Activated CD4-positive, alpha-beta T cell treated with anti-CD3 and anti-CD28 coated beads, Interleukin-2, amount 50 U/mL, for 48 hours (primary cell): Measurements from ENCODE around the gene TNS3.
"Not testable (repeated sequence)": the region's sequence is repeated elsewhere in the genome, so short reads cannot be mapped to it uniquely, and the experiment has no call there.

Source experiments
- DNase-seq, 2 experiments: peaks; one replicate each; pipeline ENCODE4 v3.0.0-alpha.2; 2020

The TNS3 gene

GRCh38 chr7:47581804-47582763 is at the start of gene TNS3:
Gene TNS3 (minus strand): TSS chr7:47582111. CDS start chr7:47439636, 142,475 bp downstream.
- no peak for DNase-seq

- no peak for DNase-seq
Measured at GRCh38 chr7:47631711-47632110, 49.8 kb upstream of the TNS3 start.

GRCh38 chr7:47627580-47628283 is 45.8 kb upstream of the TNS3 start:
- no peak for DNase-seq

GRCh38 chr7:47625861-47626715 is 44.2 kb upstream of the TNS3 start:
- DNase-seq = no peak

- DNase-seq = no peak
Measured at GRCh38 chr7:47624689-47625088, 42.8 kb upstream of the TNS3 start.

GRCh38 chr7:47622946-47623640 is 41.2 kb upstream of the TNS3 start:
- no peak for DNase-seq

- DNase-seq = no peak
Measured at GRCh38 chr7:47622586-47622945, 40.7 kb upstream of the TNS3 start.

GRCh38 chr7:47621979-47622561 is 40.2 kb upstream of the TNS3 start:
- DNase-seq = no peak

GRCh38 chr7:47621347-47621746 is 39.4 kb upstream of the TNS3 start:
- DNase-seq = no peak

- no peak for DNase-seq
Measured at GRCh38 chr7:47619806-47620205, 37.9 kb upstream of the TNS3 start.

- DNase-seq = no peak
Measured at GRCh38 chr7:47617131-47617530, 35.2 kb upstream of the TNS3 start.

- no peak for DNase-seq
Measured at GRCh38 chr7:47614450-47614849, 32.5 kb upstream of the TNS3 start.

GRCh38 chr7:47611045-47611511 is 29.2 kb upstream of the TNS3 start:
- no peak for DNase-seq

- DNase-seq = no peak
Measured at GRCh38 chr7:47610506-47611044, 28.7 kb upstream of the TNS3 start.

GRCh38 chr7:47609803-47610452 is 28.0 kb upstream of the TNS3 start:
- no peak for DNase-seq

GRCh38 chr7:47606593-47607046 is 24.7 kb upstream of the TNS3 start:
- not testable (repeated sequence) for DNase-seq

GRCh38 chr7:47605816-47606575 is 24.1 kb upstream of the TNS3 start:
- no peak for DNase-seq

GRCh38 chr7:47604496-47604890 is 22.6 kb upstream of the TNS3 start:
- no peak for DNase-seq

GRCh38 chr7:47603514-47604255 is 21.8 kb upstream of the TNS3 start:
- DNase-seq = not testable (repeated sequence)
